Right ventricle myocardium inferior (tissue), 1 donor: ENCODE results near the gene IL21. TPM values are rescaled to one million over a fixed set of nuclear protein-coding genes. Genes with fewer than 3 reads are reported as not detected.

Experiments
- ATAC-seq: fragments of 200-7000 bp; cut with Tn5 transposase; one replicate; pipeline ENCODE4 v1.9.1; 2020; ENCODE audit warnings: mild to moderate bottlenecking, moderate library complexity
- DNase-seq: peaks from one replicate; pipeline ENCODE4 v3.0.0; 2021; ENCODE audit errors: missing footprints
- intact Hi-C: fragments of 100-400 bp; cut with DNase I; formaldehyde crosslinking; loops from one replicate; pipeline ENCODE4 v1.11.0; 2022
- total RNA-seq: library from RNA; stranded (reverse); fragmentation: NEBNext Ultra II Directional; extraction: Animal tissue kit (Norgen Biotek cat#: 25700); gene quantifications from one replicate; pipeline ENCODE4 v1.2.1, GENCODE V29; 2021
- donor health status: DM: no; HTN: yes; CAD: no; lungs with severe emphysema.

Gene IL21
- total RNA-seq, 1 donor from 2014 or later, result not detected

GRCh38 chr4:122639181-122639580 lies 18.3 kb upstream of the IL21 start:
- intact Hi-C loops, result no loop called here
- DNase-seq (no peak), ATAC-seq (no peak)

- intact Hi-C loops, result no loop called here
- DNase-seq (no peak), ATAC-seq (no peak)
Observed at GRCh38 chr4:122636697-122637096, 15.8 kb upstream of the IL21 start.

- intact Hi-C loops, result no loop called here
- ATAC-seq (no peak), DNase-seq (no peak)
Observed at GRCh38 chr4:122635205-122635604, 14.3 kb upstream of the IL21 start.

GRCh38 chr4:122633211-122633610 lies 12.3 kb upstream of the IL21 start:
- ATAC-seq (no peak), DNase-seq (no peak)
- intact Hi-C loops, result no loop called here

GRCh38 chr4:122632396-122633143 lies 11.7 kb upstream of the IL21 start:
- ATAC-seq, result no peak
- DNase-seq, result no peak
- intact Hi-C loops, result no loop called here

- no peak for DNase-seq
- ATAC-seq, result no peak
- intact Hi-C loops, result no loop called here
Observed at GRCh38 chr4:122625156-122625555, 4.3 kb upstream of the IL21 start.

GRCh38 chr4:122624205-122624604 lies 3.3 kb upstream of the IL21 start:
- intact Hi-C loops, result no loop called here
- no peak for ATAC-seq
- DNase-seq, result no peak

- intact Hi-C loops, result no loop called here
- ATAC-seq, result no peak
- DNase-seq, result no peak
Observed at GRCh38 chr4:122623637-122624166, 2.8 kb upstream of the IL21 start.

- no peak for DNase-seq
- intact Hi-C loops, result no loop called here
- no peak for ATAC-seq
Observed at GRCh38 chr4:122622400-122622799, 1.5 kb upstream of the IL21 start.

GRCh38 chr4:122619611-122620010 lies 1.3 kb downstream of the IL21 start:
- ATAC-seq (no peak), DNase-seq (no peak)
- intact Hi-C loops, result no loop called here

GRCh38 chr4:122617597-122618593 lies 3.0 kb downstream of the IL21 start:
- intact Hi-C loops, result no loop called here
- no peak for ATAC-seq
- DNase-seq, result no peak

- no peak for ATAC-seq
- intact Hi-C loops, result no loop called here
- DNase-seq, result no peak
Observed at GRCh38 chr4:122616915-122617596, 3.8 kb downstream of the IL21 start.

- intact Hi-C loops, result no loop called here
- no peak for DNase-seq
- no peak for ATAC-seq
Observed at GRCh38 chr4:122614621-122615020, 6.2 kb downstream of the IL21 start.

GRCh38 chr4:122612540-122612939 lies 8.3 kb downstream of the IL21 start:
- intact Hi-C loops, result no loop called here
- ATAC-seq, result no peak

GRCh38 chr4:122606364-122607043 lies 14.4 kb downstream of the IL21 start:
- DNase-seq (no peak), ATAC-seq (no peak)
- intact Hi-C loops, result no loop called here

More at GRCh38 chr4:122612540-122612939, 8.3 kb downstream of the IL21 start:
- no peak for DNase-seq

- DNase-seq (no peak), ATAC-seq (no peak)
- intact Hi-C loops, result loop anchor here (5.0 kb wide), 1 partner anchor 318 kb away; the partner anchor contains the start of gene NUDT6
Observed at GRCh38 chr4:122604146-122604545, 16.7 kb downstream of the IL21 start.

GRCh38 chr4:122603156-122603574 lies 17.7 kb downstream of the IL21 start:
- DNase-seq (no peak), ATAC-seq (no peak)
- intact Hi-C loops, result loop anchor here (2.0 to 5.0 kb wide), 2 partner anchors 114 to 319 kb away; partner anchors contain the start of gene NUDT6
